Measurements from ENCODE around the gene HES3.

DNA sequence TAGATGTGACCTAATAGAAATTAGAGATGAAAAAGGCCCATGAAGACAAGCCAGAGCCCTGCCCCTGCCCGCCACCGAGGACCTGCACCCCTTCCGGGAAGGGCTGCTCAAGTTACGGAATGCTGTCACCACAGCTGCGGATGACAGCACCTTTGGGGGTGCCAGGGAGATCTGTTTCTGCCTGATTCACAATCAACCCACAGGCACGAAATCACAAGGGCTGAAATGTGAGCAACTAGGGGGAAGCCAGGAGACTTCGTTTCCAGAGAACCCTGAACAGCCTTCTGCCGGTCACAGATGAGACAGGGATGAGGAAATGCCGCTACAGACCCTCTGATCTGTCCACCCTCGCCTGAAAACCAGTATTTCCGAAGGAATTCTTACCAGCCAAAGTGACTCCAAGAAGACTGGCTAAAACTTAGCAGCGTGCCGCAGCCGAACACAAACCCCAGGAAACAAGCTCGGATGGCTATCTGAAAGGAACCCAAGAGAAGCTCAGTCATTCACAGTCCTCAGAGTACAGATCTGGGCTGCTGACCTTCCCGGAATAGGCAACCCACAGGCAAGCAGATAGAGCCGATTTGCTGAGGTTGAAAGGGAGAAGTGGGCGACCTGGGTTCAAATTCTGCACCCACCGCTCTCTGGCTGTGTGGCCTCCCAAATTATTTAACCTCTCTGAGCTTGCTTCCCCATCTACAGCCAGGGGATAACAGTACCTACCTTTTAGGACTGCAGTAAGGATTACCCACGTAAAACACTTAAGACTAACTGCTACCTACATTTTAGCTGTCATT, 9.3 kb upstream of the HES3 start:
- TF ChIP-seq, protein P1, sequence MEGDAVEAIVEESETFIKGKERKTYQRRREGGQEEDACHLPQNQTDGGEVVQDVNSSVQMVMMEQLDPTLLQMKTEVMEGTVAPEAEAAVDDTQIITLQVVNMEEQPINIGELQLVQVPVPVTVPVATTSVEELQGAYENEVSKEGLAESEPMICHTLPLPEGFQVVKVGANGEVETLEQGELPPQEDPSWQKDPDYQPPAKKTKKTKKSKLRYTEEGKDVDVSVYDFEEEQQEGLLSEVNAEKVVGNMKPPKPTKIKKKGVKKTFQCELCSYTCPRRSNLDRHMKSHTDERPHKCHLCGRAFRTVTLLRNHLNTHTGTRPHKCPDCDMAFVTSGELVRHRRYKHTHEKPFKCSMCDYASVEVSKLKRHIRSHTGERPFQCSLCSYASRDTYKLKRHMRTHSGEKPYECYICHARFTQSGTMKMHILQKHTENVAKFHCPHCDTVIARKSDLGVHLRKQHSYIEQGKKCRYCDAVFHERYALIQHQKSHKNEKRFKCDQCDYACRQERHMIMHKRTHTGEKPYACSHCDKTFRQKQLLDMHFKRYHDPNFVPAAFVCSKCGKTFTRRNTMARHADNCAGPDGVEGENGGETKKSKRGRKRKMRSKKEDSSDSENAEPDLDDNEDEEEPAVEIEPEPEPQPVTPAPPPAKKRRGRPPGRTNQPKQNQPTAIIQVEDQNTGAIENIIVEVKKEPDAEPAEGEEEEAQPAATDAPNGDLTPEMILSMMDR (IDR thresholded peaks at IDR 0.05; ENCODE audit: low read length) = no peak
- TF ChIP-seq EZH2 (IDR thresholded peaks at IDR 0.05; ENCODE audit: borderline replicate concordance, low read length) = no peak
